GM12865 (cell line): Measurements from ENCODE around the gene AADACL4.

Experiments used
- DNase-seq: peaks from one replicate; pipeline ENCODE4 v3.0.0; 2010; ENCODE audit warnings: low read depth
- H3K4me3 ChIP-seq: 2 replicates; pipeline ENCODE4 v1.5.1; 2011; ENCODE audit warnings: mild to moderate bottlenecking, low read depth, low read length, control low read depth
- TF ChIP-seq, protein P1 (sequence below): IDR thresholded peaks from 2 replicates; pipeline ENCODE4 v1.5.1; 2011; ENCODE audit warnings: low read length, control low read depth, low read depth, inconsistent platforms; ENCODE audit not compliant: insufficient read depth; ENCODE audit errors: missing control alignments

The AADACL4 gene

DNA sequence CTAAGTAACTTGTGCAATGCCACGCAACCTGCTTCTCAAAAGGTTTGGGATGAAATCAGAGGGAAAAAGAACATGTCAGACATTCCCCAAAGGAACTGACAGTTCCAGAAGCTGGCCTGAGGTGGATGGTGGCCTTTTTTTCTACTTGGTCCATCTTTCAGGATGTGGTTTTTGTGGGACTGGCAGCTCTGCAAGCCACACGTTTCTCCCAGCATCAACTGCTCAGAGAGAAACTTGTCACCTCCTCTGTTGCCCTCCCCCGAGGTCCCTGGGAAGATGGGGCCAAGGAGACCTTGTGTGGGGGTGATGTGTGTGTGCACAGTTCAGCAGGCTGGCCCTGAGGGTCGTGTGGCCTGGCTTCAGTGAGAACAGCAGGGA is 23.4 kb upstream of the AADACL4 start:
- no peak overlapping the region for H3K4me3 ChIP-seq
- TF ChIP-seq, protein P1, sequence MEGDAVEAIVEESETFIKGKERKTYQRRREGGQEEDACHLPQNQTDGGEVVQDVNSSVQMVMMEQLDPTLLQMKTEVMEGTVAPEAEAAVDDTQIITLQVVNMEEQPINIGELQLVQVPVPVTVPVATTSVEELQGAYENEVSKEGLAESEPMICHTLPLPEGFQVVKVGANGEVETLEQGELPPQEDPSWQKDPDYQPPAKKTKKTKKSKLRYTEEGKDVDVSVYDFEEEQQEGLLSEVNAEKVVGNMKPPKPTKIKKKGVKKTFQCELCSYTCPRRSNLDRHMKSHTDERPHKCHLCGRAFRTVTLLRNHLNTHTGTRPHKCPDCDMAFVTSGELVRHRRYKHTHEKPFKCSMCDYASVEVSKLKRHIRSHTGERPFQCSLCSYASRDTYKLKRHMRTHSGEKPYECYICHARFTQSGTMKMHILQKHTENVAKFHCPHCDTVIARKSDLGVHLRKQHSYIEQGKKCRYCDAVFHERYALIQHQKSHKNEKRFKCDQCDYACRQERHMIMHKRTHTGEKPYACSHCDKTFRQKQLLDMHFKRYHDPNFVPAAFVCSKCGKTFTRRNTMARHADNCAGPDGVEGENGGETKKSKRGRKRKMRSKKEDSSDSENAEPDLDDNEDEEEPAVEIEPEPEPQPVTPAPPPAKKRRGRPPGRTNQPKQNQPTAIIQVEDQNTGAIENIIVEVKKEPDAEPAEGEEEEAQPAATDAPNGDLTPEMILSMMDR, result no peak
- DNase-seq, result peak; percentile 25

DNA sequence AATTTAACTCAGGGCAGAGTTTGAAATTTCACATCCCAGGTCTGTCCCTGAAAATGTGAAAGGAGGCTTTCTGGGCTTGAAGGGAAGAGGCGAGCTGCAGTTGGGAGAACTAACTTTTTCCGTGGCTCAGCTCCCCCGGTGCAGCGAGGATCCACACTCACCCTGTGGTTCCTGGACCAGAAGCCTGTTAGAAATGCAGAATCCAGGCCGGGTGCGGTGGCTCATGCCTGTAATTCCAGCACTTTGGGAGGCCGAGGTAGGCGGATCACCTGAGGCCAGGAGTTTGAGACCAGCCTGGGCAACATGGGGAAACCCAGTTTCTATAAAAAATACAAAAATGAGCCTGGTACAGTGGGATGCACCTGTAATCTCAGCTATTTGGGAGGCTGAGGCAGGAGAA is 23.0 kb upstream of the AADACL4 start:
- TF ChIP-seq, protein P1, result no peak
- no peak for DNase-seq
- no peak overlapping the region for H3K4me3 ChIP-seq

- TF ChIP-seq, protein P1, result no peak
- DNase-seq, result no peak
- no peak overlapping the region for H3K4me3 ChIP-seq
These were observed 22.2 kb upstream of the AADACL4 start for GRCh38 chr1:12621346-12622335.

- H3K4me3 ChIP-seq, result no peak overlapping the region
- TF ChIP-seq, protein P1, result no peak
- no peak for DNase-seq
These were observed 21.4 kb upstream of the AADACL4 start for GRCh38 chr1:12622506-12622905.

DNA sequence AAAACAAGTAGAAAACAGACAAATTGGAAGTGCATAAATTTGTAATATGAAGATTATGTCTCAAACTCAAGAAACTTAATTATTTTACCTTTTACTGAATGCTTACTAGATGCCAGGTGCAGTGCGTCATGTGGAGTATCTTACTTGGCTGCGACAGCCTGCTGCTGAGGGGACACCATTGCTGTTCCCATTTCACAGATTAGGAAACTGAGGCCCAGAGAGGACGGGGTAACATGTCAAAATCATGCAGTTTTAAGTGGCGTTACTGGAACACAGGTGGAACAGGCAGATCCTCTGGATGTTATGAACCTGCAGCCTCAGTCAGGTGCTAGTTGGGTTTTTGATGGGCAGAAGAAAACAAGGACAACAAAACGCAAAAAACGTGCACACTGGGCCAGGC is 18.6 kb upstream of the AADACL4 start:
- DNase-seq, result no peak
- TF ChIP-seq, protein P1, result no peak
- no peak overlapping the region for H3K4me3 ChIP-seq

DNA sequence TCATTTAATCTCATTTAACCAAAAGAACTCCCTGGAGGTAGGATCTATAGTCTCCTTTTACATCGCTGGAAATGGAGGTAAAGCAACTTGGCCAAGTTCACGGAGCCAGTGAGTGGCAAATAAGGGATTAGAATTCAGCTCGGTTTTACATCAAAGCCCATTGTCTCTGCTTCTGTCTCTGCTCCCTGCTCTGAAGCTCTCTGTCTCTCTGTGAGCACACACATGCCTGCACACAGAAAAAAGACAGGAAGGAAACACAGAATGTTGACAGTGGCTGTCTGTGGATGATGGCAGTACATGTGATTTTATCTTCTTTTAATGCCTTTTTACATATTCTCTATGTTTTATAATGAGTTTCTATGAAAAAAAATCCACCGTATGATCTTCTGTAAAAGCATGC is 17.0 kb upstream of the AADACL4 start:
- no peak overlapping the region for H3K4me3 ChIP-seq
- no peak for DNase-seq
- TF ChIP-seq, protein P1, result no peak
